Vagina (tissue), 2 donors: ENCODE data around the gene PDIA5. TPM values are rescaled to one million over a fixed set of nuclear protein-coding genes. Genes with fewer than 3 reads are reported as not detected.
A peak's percentile ranks its signal among the peaks of the same experiment; 100 is the strongest.

Experiments used
- DNase-seq, 2 donors: peaks; one replicate each; pipeline ENCODE4 v3.0.0-alpha.2; 2017; ENCODE audit errors: extremely low spot score in 2 of 2
- H3K27ac ChIP-seq: fragments of 200-600 bp; sonication (generic); one replicate; pipeline ENCODE4 v1.5.1; 2019
- H3K27me3 ChIP-seq: fragments of 200-600 bp; sonication (generic); one replicate; pipeline ENCODE4 v1.5.1; 2019
- H3K36me3 ChIP-seq, 2 donors: fragments of 200-600 bp; sonication (generic); one replicate each; pipeline ENCODE4 v1.5.1; 2017 to 2019
- H3K4me1 ChIP-seq: fragments of 200-600 bp; sonication (generic); one replicate; pipeline ENCODE4 v1.5.1; 2019
- H3K4me3 ChIP-seq, 2 donors: fragments of 200-600 bp; sonication (generic); 1 replicate in 1 of 2; 2 replicates in 1 of 2; pipeline ENCODE4 v1.5.1; 2016 to 2019
- H3K9me3 ChIP-seq: fragments of 200-600 bp; sonication (generic); one replicate; pipeline ENCODE4 v1.5.1; 2019
- POLR2A ChIP-seq, 2 donors: fragments of 450-650 bp; IDR thresholded peaks; one replicate each; pipeline ENCODE4 v1.6.1; 2017; ENCODE audit warnings: antibody characterized with exemption in 2 of 2, mild to moderate bottlenecking in 2 of 2, moderate library complexity in 2 of 2
- POLR2AphosphoS5 ChIP-seq, 2 donors: sonication (generic); formaldehyde crosslinking; IDR thresholded peaks; one replicate each; pipeline ENCODE4 v1.9.0; 2017; ENCODE audit warnings: antibody characterized with exemption in 2 of 2, mild to moderate bottlenecking in 2 of 2, low read depth in 1 of 2; ENCODE audit not compliant: insufficient read depth in 1 of 2
- intact Hi-C: fragments of 100-400 bp; cut with DNase I; formaldehyde crosslinking; loops from one replicate; pipeline ENCODE4 v1.15.1; 2023
- total RNA-seq: library from RNA; depleted of rRNA; stranded (reverse); fragments of >200 nt; gene quantifications from one replicate; pipeline ENCODE4 v1.2.3, GENCODE V29; 2016
- TF ChIP-seq, protein P1 (sequence below), 3 experiments: fragments of 450-650 bp in 2 of 3; fragments of 200-600 bp in 1 of 3; sonication (generic) in 1 of 3; IDR thresholded peaks; one replicate each; pipeline ENCODE4 v1.5.1; 2017 to 2019; ENCODE audit warnings: antibody characterized with exemption in 3 of 3, mild to moderate bottlenecking in 2 of 3, moderate library complexity in 2 of 3

PDIA5 gene
- total RNA-seq, 1 donor from 2014 or later, result 18.9 TPM

- no peaks in the 10 kb centered on the region for H3K36me3 ChIP-seq
- TF ChIP-seq, protein P1, sequence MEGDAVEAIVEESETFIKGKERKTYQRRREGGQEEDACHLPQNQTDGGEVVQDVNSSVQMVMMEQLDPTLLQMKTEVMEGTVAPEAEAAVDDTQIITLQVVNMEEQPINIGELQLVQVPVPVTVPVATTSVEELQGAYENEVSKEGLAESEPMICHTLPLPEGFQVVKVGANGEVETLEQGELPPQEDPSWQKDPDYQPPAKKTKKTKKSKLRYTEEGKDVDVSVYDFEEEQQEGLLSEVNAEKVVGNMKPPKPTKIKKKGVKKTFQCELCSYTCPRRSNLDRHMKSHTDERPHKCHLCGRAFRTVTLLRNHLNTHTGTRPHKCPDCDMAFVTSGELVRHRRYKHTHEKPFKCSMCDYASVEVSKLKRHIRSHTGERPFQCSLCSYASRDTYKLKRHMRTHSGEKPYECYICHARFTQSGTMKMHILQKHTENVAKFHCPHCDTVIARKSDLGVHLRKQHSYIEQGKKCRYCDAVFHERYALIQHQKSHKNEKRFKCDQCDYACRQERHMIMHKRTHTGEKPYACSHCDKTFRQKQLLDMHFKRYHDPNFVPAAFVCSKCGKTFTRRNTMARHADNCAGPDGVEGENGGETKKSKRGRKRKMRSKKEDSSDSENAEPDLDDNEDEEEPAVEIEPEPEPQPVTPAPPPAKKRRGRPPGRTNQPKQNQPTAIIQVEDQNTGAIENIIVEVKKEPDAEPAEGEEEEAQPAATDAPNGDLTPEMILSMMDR (IDR thresholded peaks at IDR 0.05), result no peak
- TF ChIP-seq POLR2A (IDR thresholded peaks at IDR 0.05) (no peak), POLR2AphosphoS5 (IDR thresholded peaks at IDR 0.05; ENCODE audit: insufficient read depth in 1 of 2, low read depth in 1 of 2) (peak in 1 of 2 donors; percentile 64)
- H3K27me3 ChIP-seq, result no peaks in the 10 kb centered on the region
- H3K4me1 ChIP-seq, result peaks cover 37% of the 10 kb centered on the region
- H3K9me3 ChIP-seq, result no peaks in the 10 kb centered on the region
- H3K4me3 ChIP-seq, result no peak overlapping the region
- DNase-seq, result no peak
- intact Hi-C loops, result no loop called here
- no peak overlapping the region for H3K27ac ChIP-seq
Observed at GRCh38 chr3:123076496-123077418, 9.9 kb downstream of the PDIA5 start.

DNA sequence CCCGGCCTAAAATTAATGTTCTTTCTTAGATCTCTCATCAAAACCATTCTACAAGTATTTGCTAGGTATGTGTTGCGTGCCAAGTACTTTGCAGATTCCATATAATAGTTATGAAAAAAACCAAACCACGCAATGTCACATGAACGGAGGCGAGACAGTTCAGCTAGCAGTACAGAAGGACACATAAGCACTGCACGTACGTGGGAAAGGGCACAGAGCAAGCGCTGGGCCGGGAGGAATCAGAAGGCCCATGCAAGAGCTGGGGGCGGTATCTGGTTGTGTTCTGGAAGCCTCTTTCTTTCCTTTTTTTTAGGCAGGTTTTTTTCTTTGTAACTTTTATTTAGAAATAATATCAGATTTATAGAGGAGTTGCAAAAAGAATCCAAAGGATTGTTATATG, 11.3 kb downstream of the PDIA5 start:
- intact Hi-C loops, result no loop called here
- no peak overlapping the region for H3K27ac ChIP-seq
- no peak for TF ChIP-seq POLR2AphosphoS5 (IDR thresholded peaks at IDR 0.05; ENCODE audit: insufficient read depth in 1 of 2, low read depth in 1 of 2)
- H3K36me3 ChIP-seq, result no peaks in the 10 kb centered on the region
- H3K4me3 ChIP-seq, result no peak overlapping the region
- peaks cover 51% of the 10 kb centered on the region for H3K4me1 ChIP-seq
- DNase-seq, result no peak
- H3K27me3 ChIP-seq, result no peaks in the 10 kb centered on the region
- no peaks in the 10 kb centered on the region for H3K9me3 ChIP-seq

DNA sequence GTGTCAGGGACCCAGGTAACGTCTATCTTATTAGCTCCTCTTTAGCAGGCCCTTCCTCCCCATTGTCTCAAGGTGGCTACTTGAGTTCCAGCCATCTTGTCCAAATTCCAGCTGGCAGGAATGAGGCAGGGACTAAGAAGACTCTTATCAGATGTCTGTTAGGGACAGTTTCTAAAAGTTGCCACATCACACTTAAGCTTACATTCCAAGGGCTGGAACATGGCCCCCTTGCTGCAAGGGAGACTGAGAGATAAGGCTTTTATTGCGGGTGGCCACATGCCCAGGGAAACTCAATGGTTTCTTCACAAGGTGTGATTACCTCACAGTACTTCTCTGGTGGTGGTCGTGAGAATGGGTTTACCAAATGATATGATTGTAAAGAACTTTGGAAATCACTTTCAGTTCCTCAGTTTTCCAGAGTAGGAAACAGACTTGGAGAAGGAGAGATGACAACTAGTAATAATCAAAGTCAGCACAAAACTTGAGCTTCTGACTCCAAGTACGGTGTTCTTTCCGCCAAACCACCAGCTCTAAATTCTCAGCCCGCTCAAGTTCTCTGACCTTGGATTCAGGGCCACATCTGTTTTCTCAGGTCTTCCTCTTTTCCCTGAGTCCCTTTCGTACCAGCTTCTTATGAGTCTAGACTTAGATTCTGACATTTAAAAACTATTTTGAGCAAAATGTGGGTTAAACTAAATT, 14.2 kb downstream of the PDIA5 start:
- H3K4me1 ChIP-seq, result peaks cover 75% of the 10 kb centered on the region
- H3K27ac ChIP-seq, result no peak overlapping the region
- no peaks in the 10 kb centered on the region for H3K27me3 ChIP-seq
- no peak for DNase-seq
- H3K36me3 ChIP-seq, result no peaks in the 10 kb centered on the region
- no peak overlapping the region for H3K4me3 ChIP-seq
- TF ChIP-seq, protein P1 (IDR thresholded peaks at IDR 0.05), result no peak
- TF ChIP-seq POLR2AphosphoS5 (IDR thresholded peaks at IDR 0.05; ENCODE audit: insufficient read depth in 1 of 2, low read depth in 1 of 2) (no peak), POLR2A (IDR thresholded peaks at IDR 0.05) (no peak)
- H3K9me3 ChIP-seq, result no peaks in the 10 kb centered on the region
- intact Hi-C loops, result no loop called here

DNA sequence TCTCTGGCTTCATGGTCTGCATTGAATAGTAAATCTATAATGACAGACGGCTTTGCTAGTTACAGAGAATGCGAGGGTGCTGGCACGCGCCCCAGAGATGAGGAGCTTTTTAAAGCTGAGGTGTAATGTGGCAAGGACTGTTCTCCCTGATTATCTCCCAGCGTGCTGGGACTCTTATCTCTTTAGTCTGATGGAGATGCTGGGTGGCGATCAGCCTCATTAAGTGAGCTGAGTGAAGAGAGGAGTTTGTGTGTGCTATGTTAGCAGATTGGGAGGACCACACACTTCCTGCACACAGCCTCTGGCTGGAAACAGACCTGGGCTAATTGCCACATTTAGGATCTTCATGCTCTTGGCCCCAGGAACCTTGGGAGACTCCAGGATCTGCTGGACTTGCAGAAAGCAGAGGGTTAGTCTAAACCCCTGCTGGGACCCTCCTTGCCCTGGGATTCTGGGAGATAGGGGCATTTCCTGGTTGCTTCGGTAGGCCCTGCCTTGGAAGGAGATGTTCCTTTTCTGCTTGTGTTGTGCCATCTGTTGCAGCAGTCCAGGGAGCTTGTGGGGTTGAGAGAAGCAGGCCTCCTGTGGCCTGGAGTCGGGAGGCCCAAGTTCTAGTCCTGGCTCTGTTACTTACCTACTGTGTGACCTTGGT, 15.0 kb downstream of the PDIA5 start:
- no peaks in the 10 kb centered on the region for H3K9me3 ChIP-seq
- H3K4me3 ChIP-seq, result no peak overlapping the region
- H3K4me1 ChIP-seq, result peaks cover 68% of the 10 kb centered on the region
- DNase-seq, result no peak
- intact Hi-C loops, result no loop called here
- H3K27me3 ChIP-seq, result no peaks in the 10 kb centered on the region
- no peak for TF ChIP-seq POLR2AphosphoS5 (IDR thresholded peaks at IDR 0.05; ENCODE audit: insufficient read depth in 1 of 2, low read depth in 1 of 2)
- TF ChIP-seq, protein P1 (IDR thresholded peaks at IDR 0.05), result no peak
- TF ChIP-seq POLR2A (IDR thresholded peaks at IDR 0.05), result no peak
- H3K27ac ChIP-seq, result no peak overlapping the region
- no peaks in the 10 kb centered on the region for H3K36me3 ChIP-seq

DNA sequence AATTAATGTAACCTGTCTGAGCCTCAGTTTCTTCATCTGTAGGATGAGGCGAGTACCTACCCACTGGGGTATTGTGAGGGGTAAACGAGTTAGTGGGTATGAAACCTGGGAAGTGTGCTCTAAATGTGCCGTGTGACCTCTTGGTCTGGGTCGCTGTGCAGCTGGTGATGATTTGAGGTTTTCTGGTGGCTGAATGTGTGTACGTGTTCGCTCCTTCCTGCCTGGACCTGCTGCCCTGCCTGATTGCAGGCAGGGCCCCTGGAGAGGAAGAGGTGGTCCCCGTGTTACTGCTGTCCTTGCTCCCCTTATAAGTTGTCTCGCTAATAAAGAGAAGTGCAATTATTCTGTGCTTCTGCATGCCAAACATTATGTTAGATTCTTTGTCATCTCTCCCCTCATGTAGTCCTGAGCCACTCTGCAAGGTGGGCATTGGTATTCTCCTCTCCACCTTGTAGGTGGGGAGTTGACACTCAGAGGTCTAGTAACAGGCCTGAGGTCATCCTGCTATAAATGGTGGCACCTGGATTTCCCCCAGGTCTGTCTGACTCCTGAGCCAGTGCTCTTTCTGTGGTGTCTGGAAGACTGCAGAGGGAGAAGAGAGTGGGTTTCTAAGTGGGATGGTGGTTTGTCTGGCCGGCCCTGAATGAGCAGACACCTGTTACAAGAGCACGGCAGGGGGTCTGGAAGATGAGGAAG, 15.7 kb downstream of the PDIA5 start:
- TF ChIP-seq, protein P1 (IDR thresholded peaks at IDR 0.05), result no peak
- TF ChIP-seq POLR2AphosphoS5 (IDR thresholded peaks at IDR 0.05; ENCODE audit: insufficient read depth in 1 of 2, low read depth in 1 of 2) (peak in 1 of 2 donors; percentile 43), POLR2A (IDR thresholded peaks at IDR 0.05) (no peak)
- DNase-seq, result no peak
- Histone ChIP-seq H3K27me3 (no peaks in the 10 kb centered on the region), H3K4me3 (no peak overlapping the region), H3K36me3 (no peaks in the 10 kb centered on the region), H3K4me1 (peaks cover 61% of the 10 kb centered on the region), H3K9me3 (no peaks in the 10 kb centered on the region), H3K27ac (no peak overlapping the region)
- intact Hi-C loops, result no loop called here
